SK-N-MC (cell line): Measurements from ENCODE around the gene DOCK10.

ENCODE experiments used
- DNase-seq: peaks from one replicate; pipeline ENCODE4 v3.0.0-alpha.2; 2011; ENCODE audit warnings: low read depth, low spot score
- H3K27ac ChIP-seq: fragments of 200-600 bp; sonication (generic); 2 replicates; pipeline ENCODE4 v1.5.1; 2016; ENCODE audit warnings: mixed run types
- H3K36me3 ChIP-seq: fragments of 200-600 bp; sonication (generic); 2 replicates; pipeline ENCODE4 v1.6.1; 2017; ENCODE audit warnings: antibody characterized with exemption, low read length, mixed read lengths; ENCODE audit not compliant: insufficient read depth
- H3K4me3 ChIP-seq: fragments of 200-600 bp; sonication (generic); 2 replicates; pipeline ENCODE4 v1.5.1; 2016
- H3K9ac ChIP-seq: fragments of 200-600 bp; sonication (generic); 2 replicates; pipeline ENCODE4 v1.8.0; 2017; ENCODE audit warnings: mixed run types, mixed read lengths; ENCODE audit not compliant: insufficient read length
- H3K9me3 ChIP-seq: fragments of 200-600 bp; sonication (generic); 2 replicates; pipeline ENCODE4 v1.6.1; 2017; ENCODE audit warnings: low read depth, mild to moderate bottlenecking, antibody characterized with exemption, low read length, moderate library complexity, mixed read lengths
- EZH2 ChIP-seq: fragments of 200-600 bp; sonication (generic); IDR thresholded peaks from one replicate; pipeline ENCODE4 v1.6.1; 2017; ENCODE audit warnings: antibody characterized with exemption
- FOXP2 ChIP-seq: optimal IDR thresholded peaks from 2 replicates; pipeline ENCODE3; 2011; ENCODE audit warnings: mild to moderate bottlenecking, moderate library complexity; ENCODE audit not compliant: insufficient read depth; ENCODE audit errors: extremely low read length, control extremely low read depth
- POLR2AphosphoS5 ChIP-seq: IDR thresholded peaks from 2 replicates; pipeline ENCODE4 v1.6.1; 2012; ENCODE audit warnings: mild to moderate bottlenecking, low read depth, low read length, borderline replicate concordance

Gene DOCK10

GRCh38 chr2:224772494-224772893, 269.8 kb downstream of the DOCK10 start:
- TF ChIP-seq POLR2AphosphoS5 (no peak), FOXP2 (no peak)
- no peak for DNase-seq
- no peaks in the 10 kb centered on the region; the same call in 1 of the 2 replicates for H3K36me3 ChIP-seq
- no peak overlapping the region for H3K27ac ChIP-seq
- no peaks in the 10 kb centered on the region for H3K9me3 ChIP-seq
- H3K9ac ChIP-seq: no peak overlapping the region
- no peak overlapping the region for H3K4me3 ChIP-seq

GRCh38 chr2:224769489-224769888, 272.8 kb downstream of the DOCK10 start:
- Histone ChIP-seq H3K27ac (no peak overlapping the region), H3K9ac (no peak overlapping the region), H3K9me3 (no peaks in the 10 kb centered on the region), H3K4me3 (no peak overlapping the region), H3K36me3 (no peaks in the 10 kb centered on the region; the same call in 1 of the 2 replicates)
- no peak for DNase-seq
- TF ChIP-seq POLR2AphosphoS5 (no peak), EZH2 (no peak), FOXP2 (no peak)

GRCh38 chr2:224764565-224765236, 277.6 kb downstream of the DOCK10 start:
- no peak for DNase-seq
- H3K36me3 ChIP-seq: no peaks in the 10 kb centered on the region; the same call in 1 of the 2 replicates
- H3K27ac ChIP-seq: no peak overlapping the region
- no peak overlapping the region for H3K9ac ChIP-seq
- no peaks in the 10 kb centered on the region for H3K9me3 ChIP-seq
- TF ChIP-seq POLR2AphosphoS5: no peak
- TF ChIP-seq FOXP2: no peak
- no peak for TF ChIP-seq EZH2
- no peak overlapping the region for H3K4me3 ChIP-seq

- no peak for DNase-seq
- no peak overlapping the region for H3K4me3 ChIP-seq
- TF ChIP-seq POLR2AphosphoS5 (no peak), EZH2 (no peak), FOXP2 (no peak)
- no peaks in the 10 kb centered on the region; the same call in 1 of the 2 replicates for H3K36me3 ChIP-seq
- H3K27ac ChIP-seq: no peak overlapping the region
- no peak overlapping the region for H3K9ac ChIP-seq
- H3K9me3 ChIP-seq: no peaks in the 10 kb centered on the region
Observed at GRCh38 chr2:224757934-224758548, 284.2 kb downstream of the DOCK10 start.

- Histone ChIP-seq H3K27ac (no peak overlapping the region), H3K9ac (no peak overlapping the region), H3K9me3 (no peaks in the 10 kb centered on the region), H3K36me3 (no peaks in the 10 kb centered on the region; the same call in 1 of the 2 replicates), H3K4me3 (no peak overlapping the region)
- no peak for TF ChIP-seq FOXP2
- TF ChIP-seq POLR2AphosphoS5: no peak
- no peak for DNase-seq
Observed at GRCh38 chr2:224753743-224754540, 288.3 kb downstream of the DOCK10 start.

GRCh38 chr2:224751996-224752698, 290.1 kb downstream of the DOCK10 start:
- TF ChIP-seq FOXP2 (no peak), POLR2AphosphoS5 (no peak), EZH2 (no peak)

GRCh38 chr2:224749136-224749535, 293.1 kb downstream of the DOCK10 start:
- Histone ChIP-seq H3K36me3 (no peaks in the 10 kb centered on the region), H3K9ac (no peak overlapping the region), H3K4me3 (no peak overlapping the region), H3K27ac (no peak overlapping the region), H3K9me3 (no peaks in the 10 kb centered on the region)
- DNase-seq: no peak
- no peak for TF ChIP-seq POLR2AphosphoS5
- TF ChIP-seq FOXP2: no peak
- TF ChIP-seq EZH2: no peak

More at GRCh38 chr2:224751996-224752698, 290.1 kb downstream of the DOCK10 start:
- Histone ChIP-seq H3K4me3 (no peak overlapping the region), H3K9me3 (no peaks in the 10 kb centered on the region), H3K9ac (no peak overlapping the region), H3K36me3 (no peaks in the 10 kb centered on the region), H3K27ac (no peak overlapping the region)
- no peak for DNase-seq

GRCh38 chr2:224747765-224748164, 294.5 kb downstream of the DOCK10 start:
- Histone ChIP-seq H3K27ac (no peak overlapping the region), H3K9me3 (no peaks in the 10 kb centered on the region), H3K4me3 (no peak overlapping the region), H3K9ac (no peak overlapping the region), H3K36me3 (no peaks in the 10 kb centered on the region)
- DNase-seq: no peak
- no peak for TF ChIP-seq EZH2
- no peak for TF ChIP-seq FOXP2
- no peak for TF ChIP-seq POLR2AphosphoS5
